ENCODE results near the gene TET3.

The TET3 gene

DNA sequence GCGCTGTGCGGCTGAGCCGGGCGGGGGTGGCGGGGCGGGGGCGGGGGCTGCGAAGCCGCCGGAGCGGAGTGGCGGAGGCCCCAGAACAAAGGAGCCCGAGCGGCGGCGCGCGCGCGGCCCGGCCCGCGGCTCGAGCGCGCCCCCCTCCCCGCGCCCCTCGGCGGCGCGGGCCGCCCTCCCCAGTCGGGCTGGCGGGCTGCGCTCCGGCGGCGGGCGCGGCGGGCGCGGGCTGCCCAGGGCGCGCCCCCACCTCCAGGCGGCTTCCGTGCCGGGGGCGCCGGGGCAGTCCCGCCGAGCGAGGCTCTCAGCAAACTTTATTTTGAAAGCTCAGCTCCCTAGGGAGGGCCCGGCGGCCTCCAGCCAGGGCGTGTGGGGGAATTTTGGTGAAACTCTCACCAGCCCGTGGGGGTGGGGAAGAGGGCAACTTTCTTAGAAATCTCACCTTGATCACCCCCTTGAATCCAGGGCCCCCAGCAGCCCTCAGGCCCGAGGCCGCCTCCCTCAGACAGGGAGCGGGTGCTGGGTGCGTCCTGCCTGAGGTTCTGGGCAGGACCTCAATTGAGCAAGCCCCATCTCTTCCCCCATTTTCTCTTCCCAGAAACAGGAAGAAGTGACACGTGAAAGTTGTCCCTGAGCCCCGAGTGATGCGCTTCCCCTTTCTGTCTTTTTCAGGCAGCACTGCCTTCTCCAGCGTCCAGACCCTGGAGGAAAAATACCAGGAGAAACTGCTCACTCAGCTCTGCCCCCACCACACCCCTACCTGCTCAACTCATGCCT lies 786 bp downstream of the TET3 start:
- Histone ChIP-seq H3K27me3 (replicated peaks) (no peaks in the 10 kb centered on the region), H3K4me3 (ENCODE audit: low read depth, low read length) (peak overlapping the region; percentile 59), H3K36me3 (replicated peaks) (no peaks in the 10 kb centered on the region), H3K27ac (no peak overlapping the region)
- no peak for TF ChIP-seq CTCF (IDR thresholded peaks at IDR 0.05; ENCODE audit: low read depth, low read length, missing control alignments)
- no peak for DNase-seq
- in situ Hi-C loops (cut with HindIII; ENCODE audit: low pct_ligation_motif_present, low sequenced_read_pairs): no loop called here

DNA sequence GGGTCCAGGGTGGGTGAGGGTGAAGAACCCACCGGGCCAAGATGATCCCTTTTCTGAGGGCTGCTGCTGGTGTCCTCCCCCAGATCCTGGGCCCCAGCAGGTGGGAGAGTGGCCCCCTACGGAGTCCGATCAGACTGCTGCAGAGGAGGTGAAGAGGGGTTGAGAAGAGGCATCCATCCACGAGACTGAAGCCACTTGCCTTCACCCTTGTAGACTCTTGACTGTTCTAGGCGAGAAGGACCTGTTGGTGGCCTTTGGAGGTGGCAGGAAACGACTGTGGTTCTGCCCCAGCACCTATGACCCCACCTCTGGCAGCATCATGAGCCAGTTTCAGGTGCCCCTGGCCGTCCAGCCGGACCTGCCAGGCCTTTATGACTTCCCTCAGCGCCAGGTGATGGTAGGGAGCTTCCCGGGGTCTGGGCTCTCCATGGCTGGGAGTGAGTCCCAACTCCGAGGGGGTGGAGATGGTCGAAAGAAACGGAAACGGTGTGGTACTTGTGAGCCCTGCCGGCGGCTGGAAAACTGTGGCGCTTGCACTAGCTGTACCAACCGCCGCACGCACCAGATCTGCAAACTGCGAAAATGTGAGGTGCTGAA lies 1.5 kb downstream of the TET3 start:
- Histone ChIP-seq H3K4me3 (ENCODE audit: low read depth, low read length) (peak overlapping the region; percentile 59), H3K27ac (no peak overlapping the region), H3K36me3 (replicated peaks) (no peaks in the 10 kb centered on the region), H3K27me3 (replicated peaks) (no peaks in the 10 kb centered on the region)
- in situ Hi-C loops (cut with HindIII; ENCODE audit: low pct_ligation_motif_present, low sequenced_read_pairs): no loop called here
- no peak for DNase-seq
- no peak for TF ChIP-seq CTCF (IDR thresholded peaks at IDR 0.05; ENCODE audit: low read depth, low read length, missing control alignments)

GRCh38 chr2:73987109-73987947 lies 2.6 kb downstream of the TET3 start:
- no peak overlapping the region for H3K4me3 ChIP-seq (ENCODE audit: low read depth, low read length)
- no peak for DNase-seq
- TF ChIP-seq CTCF (IDR thresholded peaks at IDR 0.05; ENCODE audit: low read depth, low read length, missing control alignments): peak; percentile 63
- H3K27ac ChIP-seq: no peak overlapping the region
- H3K27me3 ChIP-seq (replicated peaks): no peaks in the 10 kb centered on the region
- in situ Hi-C loops (cut with HindIII; ENCODE audit: low pct_ligation_motif_present, low sequenced_read_pairs): no loop called here
- no peaks in the 10 kb centered on the region for H3K36me3 ChIP-seq (replicated peaks)

- no peak for DNase-seq
- no peak overlapping the region for H3K27ac ChIP-seq
- in situ Hi-C loops (cut with HindIII; ENCODE audit: low pct_ligation_motif_present, low sequenced_read_pairs): no loop called here
- no peaks in the 10 kb centered on the region for H3K36me3 ChIP-seq (replicated peaks)
- no peak for TF ChIP-seq CTCF (IDR thresholded peaks at IDR 0.05; ENCODE audit: low read depth, low read length, missing control alignments)
- H3K27me3 ChIP-seq (replicated peaks): no peaks in the 10 kb centered on the region
- H3K4me3 ChIP-seq (ENCODE audit: low read depth, low read length): no peak overlapping the region
Observed at GRCh38 chr2:73987948-73988700, 3.4 kb downstream of the TET3 start.

DNA sequence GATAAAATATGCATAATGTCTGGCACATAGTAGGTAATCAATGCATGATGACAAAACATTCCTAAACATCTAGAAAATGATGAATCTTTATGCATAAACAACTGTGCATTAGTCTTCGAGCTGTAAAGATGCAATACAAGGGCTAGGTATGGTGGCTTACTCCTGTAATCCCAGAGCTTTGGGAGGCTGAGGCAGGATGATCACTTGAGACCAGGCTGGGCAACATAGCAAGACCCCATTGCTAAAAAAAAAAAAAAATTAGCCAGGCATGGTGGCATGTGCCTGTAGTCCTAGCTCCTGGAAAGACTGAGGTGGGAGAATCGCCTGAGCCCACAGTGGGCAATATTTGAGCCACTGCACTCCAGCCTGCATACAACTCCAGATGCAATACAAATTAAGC lies 5.3 kb downstream of the TET3 start:
- H3K27ac ChIP-seq: no peak overlapping the region
- no peak for TF ChIP-seq CTCF (IDR thresholded peaks at IDR 0.05; ENCODE audit: low read depth, low read length, missing control alignments)
- H3K36me3 ChIP-seq (replicated peaks): no peaks in the 10 kb centered on the region
- in situ Hi-C loops (cut with HindIII; ENCODE audit: low pct_ligation_motif_present, low sequenced_read_pairs): no loop called here
- no peak overlapping the region for H3K4me3 ChIP-seq (ENCODE audit: low read depth, low read length)
- H3K27me3 ChIP-seq (replicated peaks): no peaks in the 10 kb centered on the region
- DNase-seq: no peak
